HG03060 (cell line): ENCODE measurements around the gene YTHDF1.
A peak's percentile ranks its signal among the peaks of the same experiment; 100 is the strongest.
"Not testable (repeated sequence)": the region's sequence is repeated elsewhere in the genome, so short reads cannot be mapped to it uniquely, and the experiment has no call there.

Experiments used
- ATAC-seq: cut with Tn5 transposase; IDR thresholded peaks from one replicate; pipeline ENCODE4 v1.9.1; 2021; ENCODE audit warnings: low read depth, moderate number of reproducible peaks; ENCODE audit not compliant: unreplicated experiment

Gene YTHDF1

DNA sequence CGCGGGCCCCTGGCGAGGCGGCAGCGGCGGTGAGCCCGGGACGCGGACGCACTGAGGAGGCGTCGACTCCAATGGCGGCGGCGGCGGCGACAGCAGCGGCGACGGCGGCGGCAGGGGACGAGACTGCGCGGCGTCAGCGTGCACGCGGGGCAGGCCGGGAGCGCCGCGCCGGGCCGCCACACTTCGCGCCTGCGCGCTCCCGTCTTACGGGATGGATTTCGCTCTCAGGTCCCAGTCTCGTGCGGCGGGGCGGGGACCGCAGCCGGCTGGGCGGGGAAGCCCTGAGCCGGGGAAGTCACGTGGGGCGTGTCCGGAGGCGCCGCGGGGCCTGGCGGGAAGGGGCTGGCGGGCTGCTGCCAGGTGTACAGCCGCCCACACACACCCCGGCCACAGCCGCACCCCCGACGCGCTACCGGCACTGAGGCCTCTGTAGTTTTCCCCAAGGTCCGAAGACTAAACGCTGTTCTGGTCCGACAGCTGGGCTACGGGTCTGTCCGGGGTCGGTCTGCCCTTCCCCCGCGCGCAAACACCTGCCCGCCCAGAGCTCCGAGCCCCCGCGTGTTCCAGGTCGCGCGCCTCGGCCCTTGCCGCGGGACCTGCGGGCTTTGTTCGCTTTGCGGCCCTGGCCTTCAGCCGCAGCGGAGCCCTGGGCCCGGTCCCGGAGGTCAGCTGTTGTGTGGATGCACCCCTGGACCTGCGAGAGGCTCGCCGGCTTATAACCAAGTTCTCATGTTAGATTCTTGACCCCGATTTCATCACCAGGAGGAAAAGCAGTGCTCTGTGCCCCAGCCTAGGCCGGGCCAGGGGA is at the start of gene YTHDF1:
Gene YTHDF1 (minus strand): TSS at position 91 of the 808 bp plus-strand sequence. CDS start 239 bp downstream, outside the sequence.
- ATAC-seq, result peak; percentile 79

DNA sequence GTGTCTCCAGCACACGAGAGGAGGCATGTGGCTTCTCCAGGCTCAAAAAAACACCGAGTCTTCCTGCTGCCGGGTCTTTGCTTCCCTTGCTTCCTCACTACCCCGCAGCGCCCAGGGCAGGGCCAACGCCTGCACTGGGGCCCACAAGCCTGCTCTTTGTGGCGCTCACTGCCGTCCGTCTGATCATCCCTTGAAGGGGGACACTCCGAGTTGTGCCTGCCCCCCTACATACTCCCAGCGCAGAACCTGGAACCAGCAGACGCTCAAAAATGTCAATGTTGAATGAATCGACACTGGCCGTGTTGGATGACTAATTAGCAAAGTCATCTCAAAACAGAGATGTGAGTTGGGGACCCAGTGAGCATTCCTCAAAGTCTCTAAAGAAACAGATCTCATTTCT is 48.6 kb upstream of the YTHDF1 start:
- no peak for ATAC-seq

DNA sequence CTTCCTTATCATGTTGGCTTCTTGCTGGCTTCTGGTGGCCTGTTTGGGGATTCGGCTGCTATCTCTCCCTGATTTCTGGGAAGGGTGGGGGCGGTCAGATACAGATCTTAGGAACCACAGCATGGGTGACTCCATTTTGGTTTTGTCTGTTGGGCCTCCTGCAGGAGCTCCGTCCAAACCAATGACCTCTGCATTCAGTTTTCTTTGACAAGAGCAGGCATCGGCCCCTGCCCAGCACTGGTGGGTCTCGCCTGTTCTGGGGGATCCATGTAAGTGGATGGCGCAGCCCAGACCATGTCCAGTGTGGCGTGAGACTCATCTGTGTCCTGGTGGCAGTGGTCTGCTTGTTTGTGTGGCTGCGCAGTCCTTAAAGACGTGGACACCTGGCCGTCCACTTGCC is 48.1 kb upstream of the YTHDF1 start:
- ATAC-seq, result no peak

DNA sequence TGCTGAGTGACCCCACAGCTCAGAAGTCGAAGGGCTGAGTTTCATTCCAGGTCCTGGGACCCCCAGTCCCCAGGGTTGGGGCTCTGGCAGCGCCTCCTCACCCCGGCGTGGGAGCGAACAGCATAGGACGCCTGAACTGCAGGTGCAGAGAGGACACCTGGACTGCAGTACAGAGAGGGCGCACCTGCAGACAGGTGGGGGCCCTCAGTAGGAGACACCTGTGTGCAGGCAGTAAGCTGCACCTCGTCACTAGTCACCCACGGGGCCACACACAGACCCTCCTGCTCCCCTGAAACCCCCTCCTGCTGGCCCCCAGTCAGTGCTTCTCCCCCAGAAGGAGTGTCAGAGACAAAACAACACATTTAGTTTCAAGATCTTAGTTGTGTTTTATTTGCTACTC is 46.9 kb upstream of the YTHDF1 start:
- no peak for ATAC-seq

DNA sequence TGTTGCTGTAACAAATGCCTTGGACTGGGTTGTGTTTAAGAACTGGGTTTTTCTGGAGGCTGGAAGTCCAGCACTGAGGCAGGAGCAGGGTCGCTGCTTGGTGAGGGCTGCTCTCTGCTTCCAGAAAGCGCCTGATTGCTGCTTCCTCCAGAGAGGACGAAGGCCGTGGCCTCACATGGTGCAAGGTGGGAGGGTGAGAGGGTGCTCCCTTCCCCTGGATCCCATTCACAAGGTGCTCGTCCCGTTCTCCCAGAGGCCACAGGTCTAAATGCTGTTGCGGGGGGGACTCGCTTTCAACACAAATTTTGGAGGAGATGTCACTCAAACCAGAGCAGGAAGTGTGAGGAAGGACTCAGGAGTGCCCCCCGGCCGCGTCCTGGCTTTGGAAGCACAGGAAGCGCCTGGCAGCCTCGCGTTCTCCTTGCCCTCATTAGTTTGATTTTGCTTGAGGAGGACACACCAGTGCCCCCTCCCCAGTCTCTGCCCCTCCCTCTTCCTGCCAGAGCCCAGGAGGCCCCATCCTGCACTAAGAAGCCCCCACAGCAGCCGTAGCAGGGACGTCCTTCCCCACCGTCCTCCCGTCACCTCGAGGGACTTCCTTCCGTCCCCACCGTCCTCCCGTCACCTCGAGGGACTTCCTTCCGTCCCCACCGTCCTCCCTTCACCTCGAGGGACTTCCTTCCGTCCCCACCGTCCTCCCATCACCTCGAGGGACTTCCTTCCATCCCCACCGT is 46.0 kb upstream of the YTHDF1 start:
- ATAC-seq, result no peak

DNA sequence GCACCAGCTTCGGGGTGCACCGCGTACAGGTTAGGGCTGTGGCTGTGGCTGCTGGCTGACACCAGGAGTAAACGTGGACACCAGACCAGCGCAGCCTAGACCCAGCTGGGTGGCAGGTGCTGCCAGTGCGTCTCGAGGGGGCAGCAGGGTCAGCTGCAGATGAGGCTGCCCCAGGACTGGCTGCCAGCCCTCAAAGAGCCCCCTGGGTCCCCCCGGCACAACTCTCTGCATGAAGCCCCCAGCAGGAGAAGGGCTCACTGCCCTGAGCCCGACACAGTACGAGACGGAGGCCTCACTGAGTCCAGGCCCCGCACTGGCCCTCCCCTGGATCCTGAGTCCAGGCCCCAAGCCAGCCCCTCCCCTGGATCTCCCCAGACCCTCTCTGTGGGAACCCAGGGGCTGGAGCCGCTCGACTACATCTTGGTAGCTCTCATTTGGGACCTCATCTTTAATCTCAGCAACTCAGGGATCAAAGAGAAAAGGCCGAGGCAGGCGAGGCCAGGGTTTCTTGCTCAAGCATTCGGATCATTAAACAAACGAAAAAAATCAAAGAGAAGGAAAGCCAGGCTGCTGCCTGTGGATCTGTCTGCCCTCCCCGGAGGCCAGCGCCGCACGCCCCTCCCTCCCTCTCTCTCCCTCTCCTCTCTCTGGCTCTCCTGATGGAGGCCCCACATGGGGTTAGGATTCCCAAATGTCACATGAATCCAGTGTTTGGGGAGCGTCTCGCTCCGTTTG is 45.3 kb upstream of the YTHDF1 start:
- no peak for ATAC-seq

DNA sequence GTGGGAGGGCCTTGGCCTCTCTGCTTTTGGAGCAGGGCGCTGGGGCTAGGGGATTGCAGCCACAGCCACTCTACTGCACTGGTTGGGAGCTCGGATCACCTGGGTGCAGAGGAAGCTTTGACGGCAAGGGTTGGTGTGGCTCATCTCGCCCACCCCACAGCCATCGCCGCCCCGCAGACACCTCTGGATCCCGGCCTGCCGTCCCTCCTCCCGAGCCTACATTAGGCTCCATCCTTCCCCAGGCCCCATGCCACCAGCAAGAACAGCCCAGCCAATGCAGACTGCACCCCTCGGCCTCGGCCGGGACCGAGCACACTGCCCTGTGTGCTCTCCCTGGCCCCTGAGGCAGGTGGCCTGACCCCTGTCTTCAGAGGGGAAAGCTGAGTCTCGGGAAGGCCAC is 44.6 kb upstream of the YTHDF1 start:
- no peak for ATAC-seq

DNA sequence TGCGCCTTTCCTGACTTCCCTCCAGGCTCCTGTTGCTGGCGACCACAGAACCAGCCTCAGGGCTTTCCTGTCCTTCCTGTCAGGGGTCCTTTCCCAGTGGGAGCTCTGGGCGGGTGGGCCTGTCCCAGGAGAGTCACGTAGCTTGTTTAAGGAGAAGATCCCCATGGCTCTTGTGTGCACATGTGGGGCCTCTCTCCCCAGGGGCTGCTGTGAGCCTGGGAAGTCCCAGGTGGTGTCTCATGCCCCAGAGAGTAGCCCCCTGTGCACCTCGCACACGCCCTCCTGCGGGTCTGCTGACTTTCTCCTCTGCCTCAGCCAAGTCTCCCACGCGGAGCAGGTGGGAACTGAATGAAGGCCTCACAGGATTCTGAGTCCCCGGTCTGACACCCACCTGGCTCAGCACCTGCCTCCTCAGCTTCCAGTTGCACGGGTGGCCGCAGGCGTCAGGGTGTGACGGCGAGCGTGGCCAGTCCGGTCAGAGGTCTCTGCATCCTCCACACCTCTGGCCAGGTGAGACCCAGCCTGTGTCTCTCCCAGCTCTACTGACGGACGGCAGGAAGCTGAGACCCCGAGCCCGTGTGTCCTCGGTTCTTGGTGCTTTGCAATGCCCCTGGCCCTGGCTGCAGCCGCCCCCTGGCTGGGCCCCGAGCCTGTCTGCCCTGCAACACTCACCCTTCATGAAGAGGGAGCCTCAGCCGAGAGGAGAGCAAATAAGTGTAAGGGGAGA is 44.0 kb upstream of the YTHDF1 start:
- ATAC-seq, result no peak

DNA sequence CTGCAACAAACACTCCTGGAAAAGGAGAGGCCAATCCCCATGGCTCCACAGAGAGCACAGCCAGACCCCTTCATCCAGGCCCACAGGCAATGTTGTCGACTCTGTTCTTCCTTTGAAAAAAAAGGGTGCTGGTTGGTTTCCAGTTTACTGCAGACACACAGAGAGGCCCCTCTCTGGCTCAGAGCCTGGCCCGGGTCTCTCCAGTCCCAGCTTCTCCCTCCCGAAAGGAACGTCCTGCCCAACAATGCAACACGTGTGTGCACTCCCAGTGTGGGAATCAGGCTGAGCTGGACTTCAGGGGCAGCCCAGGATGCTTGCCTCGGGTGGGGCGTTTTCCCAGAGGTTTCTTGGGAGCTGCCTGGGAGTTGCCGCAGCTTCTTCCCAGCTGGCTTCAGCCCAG is 42.9 kb upstream of the YTHDF1 start:
- no peak for ATAC-seq

DNA sequence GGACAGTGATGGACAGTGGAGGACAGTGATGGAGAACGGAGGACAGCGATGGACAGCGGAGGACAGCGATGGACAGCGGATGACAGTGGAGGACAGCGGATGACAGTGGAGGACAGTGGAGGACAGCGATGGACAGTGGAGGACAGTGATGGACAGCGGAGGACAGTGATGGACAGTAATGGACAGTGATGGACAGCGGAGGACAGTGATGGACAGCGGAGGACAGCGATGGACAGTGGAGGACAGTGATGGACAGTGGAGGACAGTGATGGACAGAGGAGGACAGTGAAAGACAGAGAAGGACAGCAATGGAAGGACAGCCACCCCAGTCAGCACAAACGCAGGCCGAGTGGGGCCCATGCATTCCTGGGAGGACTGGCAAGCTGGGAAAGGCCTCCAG is 41.7 kb upstream of the YTHDF1 start:
- no peak for ATAC-seq

DNA sequence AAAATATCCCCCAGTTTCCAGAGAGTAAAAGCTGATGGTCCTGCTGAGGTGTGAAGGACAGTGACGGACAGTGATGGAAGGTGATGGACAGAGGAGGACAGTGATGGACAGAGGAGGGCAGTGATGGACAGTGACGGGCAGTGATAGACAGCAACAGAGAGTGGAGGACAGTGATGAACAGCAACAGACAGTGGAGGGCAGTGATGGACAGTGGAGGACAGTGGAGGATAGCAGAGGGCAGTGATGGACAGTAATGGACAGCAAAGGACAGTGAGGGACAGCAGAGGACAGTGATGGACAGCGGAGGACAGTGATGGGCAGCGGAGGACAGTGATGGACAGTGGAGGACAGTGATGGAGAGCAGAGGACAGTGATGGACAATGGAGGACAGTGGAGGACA is 41.0 kb upstream of the YTHDF1 start:
- ATAC-seq, result no peak

DNA sequence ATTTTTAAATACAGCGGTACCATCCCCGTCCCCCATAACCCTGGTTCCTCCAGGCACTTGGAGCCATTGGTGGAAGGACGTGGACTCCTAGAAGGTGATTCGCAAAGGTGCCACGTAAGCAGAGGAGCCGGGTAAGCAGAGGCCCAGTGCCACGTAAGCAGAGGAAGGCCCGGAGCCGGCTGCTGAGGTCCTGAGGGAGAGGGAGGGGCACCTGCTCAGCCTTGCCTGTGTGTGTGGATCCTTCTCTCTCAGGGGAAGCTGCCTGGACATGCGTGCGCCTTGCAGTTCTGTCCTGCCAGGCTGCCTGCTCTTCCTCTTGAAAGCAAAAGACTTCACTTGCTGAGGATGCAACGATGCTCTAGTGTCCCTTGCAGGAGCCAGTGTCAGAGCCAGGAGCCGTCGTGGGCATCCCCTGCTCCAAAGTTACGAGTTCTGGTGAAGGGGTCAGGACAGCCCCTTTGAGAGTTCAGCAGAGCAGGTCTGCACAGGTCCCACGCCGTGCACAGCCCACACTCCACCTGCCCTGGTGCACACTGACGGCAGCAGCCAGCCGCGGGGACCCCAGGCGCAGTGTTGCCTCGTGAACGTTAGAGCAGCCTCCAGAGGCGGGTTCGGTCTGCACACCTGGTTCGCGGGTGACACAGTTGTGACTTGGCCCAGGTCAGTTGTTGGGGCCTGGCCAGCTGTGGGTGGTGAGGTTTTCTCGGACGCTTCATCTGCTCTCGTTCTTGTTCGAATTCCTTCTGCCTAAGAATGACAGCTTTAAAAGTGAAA is 40.2 kb upstream of the YTHDF1 start:
- no peak for ATAC-seq

DNA sequence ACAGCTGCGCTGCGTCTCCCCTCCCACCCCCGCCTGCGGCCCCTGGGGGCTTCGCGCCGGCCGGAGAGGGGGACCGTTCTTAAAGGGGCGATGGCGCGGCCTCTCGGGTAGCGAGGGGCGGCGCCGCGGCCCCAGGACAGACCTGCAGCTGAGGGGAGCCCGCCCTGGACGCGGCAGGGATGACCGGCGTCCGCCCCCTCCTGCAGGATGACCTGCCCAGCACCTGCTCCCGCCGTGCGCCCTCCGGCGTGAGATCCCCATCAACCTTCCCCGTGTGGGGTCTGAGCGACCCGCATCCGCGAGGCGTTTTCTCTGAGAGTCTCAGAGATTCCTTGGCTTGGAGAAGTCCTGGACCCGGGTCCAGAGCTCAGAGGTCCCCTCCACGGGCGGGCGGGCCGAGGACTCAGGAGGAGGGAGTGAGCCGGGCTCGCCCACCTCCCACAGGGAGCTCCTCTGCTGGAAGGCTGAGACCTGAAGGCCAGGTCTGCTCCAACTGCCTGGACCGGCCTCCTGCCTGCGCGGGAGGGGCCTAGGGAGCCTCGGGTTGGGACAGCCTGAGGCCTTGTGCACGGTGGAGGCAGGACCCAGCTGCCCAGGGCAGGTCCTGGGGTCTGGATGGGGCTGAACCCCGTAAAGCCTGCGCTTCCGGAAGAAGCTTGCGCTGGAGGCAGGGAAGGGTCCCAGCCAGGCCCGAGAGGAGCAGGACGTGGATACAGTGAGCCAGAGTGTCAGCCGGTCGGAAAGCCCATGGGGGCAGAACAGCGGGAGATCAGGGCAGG is 38.9 kb upstream of the YTHDF1 start:
- ATAC-seq, result no peak

DNA sequence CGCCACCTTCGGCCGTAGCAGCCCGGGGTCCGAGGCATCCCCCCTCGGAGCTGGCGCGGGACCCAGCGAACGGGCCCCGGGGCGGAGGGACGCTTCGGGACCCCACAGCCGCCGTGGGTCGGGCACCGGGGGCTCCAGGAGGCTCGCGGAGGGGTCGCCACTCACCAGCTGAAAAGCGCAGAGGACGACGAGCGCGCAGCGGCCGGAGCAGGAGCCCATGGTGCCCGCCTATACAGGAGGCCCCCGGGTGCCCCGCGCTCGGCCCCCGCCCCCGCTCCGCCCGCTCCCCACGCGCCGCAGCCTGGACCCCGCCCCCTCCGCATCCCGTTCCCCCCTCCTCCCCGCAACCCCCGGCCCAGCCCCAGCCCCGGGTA is 38.3 kb upstream of the YTHDF1 start, which contains the start of gene NKAIN4:
Gene NKAIN4 (minus strand): TSS at position 232 of the 374 bp plus-strand sequence. CDS start 13 bp downstream, at position 219.
- ATAC-seq, result no peak

DNA sequence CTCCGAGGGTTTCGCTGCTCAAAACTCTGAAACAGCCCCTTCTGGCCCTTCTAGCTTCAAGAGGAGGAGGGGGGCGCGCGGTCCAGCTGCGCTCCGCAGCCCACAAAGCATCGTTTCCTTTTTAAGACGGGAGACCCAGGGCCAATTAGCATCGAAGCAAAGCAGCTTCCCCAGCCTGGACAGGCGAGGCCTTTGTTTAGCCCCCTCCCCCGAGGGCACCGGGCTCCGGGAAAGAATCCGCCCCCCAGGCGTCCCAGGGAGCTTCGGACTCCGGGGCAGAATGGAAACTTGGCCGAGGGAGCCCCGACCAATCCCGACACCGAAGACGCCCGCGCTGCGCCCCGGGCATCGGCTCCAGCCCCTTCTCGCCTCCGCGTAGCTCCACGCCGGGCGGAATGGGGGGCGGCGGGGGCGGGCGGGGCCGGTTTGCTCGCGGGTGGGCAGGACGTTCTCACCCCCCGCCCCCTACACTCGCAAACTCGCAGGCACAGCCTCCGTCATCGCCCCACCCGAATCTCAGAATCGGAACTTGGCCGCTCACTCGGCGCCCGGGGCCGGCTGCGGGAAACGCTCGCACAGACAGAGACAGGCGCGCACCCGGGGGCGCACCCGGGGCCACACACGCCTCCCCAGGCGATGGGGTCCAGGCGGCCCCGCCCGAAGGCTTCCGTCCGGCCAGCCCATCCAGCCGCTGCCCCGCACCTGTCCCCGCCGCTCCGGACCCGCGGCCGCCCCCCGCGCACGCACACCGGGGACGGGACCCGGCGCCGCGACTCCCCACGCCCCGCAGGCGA is 37.7 kb upstream of the YTHDF1 start:
- no peak for ATAC-seq

DNA sequence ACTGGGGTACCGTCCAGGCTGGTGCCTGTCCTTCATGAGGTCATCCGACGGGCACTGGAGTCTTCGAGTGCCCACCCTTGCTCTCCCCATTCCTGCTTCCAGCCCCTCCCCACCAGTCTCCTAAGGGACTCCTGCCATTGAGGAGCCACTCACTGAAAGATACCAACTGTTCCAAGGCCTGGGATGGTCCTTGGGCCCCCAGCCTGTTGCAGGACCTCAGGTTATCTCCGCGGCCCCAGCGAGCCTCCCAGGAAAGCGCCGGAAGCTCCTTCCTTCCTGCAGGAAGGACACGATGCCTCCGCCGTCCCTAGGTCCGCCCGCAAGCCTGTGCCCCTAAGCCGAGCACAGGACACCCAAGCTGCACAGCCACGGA is 37.1 kb upstream of the YTHDF1 start:
- no peak for ATAC-seq

DNA sequence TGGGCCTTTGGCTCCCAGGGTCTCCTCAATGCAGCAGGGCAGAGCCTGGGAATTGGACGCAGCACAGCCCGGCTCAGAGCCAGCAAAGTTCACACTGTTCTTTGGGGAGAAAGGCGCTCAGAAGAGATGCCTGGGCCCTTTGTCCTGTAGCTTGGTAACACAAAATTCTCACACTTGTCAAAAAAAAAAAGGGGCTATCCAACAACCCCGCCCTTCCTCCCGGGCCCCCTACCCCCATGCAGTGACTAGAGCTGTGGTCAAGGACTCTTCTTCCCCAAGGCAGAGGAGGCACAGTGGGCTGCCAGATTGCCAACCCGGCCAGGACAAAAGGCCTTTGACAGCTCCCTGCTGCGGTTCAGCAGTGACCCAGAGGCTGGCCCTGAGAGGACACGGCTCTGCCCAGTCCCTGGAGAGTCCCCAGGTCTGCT is 36.4 kb upstream of the YTHDF1 start:
- ATAC-seq, result no peak

DNA sequence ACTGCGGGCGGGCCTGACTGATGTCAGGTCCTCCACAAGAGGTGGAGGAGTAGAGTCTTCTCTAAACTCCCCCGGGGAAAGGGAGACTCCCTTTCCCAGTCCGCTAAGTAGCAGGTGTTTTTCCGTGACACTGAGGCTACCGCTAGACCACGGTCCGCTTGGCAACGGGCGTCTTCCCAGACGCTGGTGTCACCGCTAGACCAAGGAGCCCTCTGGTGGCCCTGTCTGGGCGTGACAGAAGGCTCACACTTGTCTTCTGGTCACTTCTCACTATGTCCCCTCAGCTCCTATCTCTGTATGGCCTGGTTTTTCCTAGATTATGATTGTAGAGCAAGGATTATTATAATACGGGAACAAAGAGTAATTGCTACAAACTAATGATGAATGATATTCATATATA is 35.4 kb upstream of the YTHDF1 start:
- not testable (repeated sequence) for ATAC-seq
